ENCODE measurements around the gene BTG4. TPM values are rescaled to one million over a fixed set of nuclear protein-coding genes. Genes with fewer than 3 reads are reported as not detected.

BTG4 gene
- total RNA-seq, 4 donors from 2014 or later = not detected

- H3K27ac ChIP-seq = no peak overlapping the region
- 76 to 83% methylated on average over 6 of the region's 6 CpGs for WGBS, 2 donors (ENCODE audit: low coverage in 1 of 2)
- ATAC-seq = no peak
- peaks cover 27% of the 10 kb centered on the region for H3K27me3 ChIP-seq
- no peak overlapping the region for H3K4me3 ChIP-seq
- H3K36me3 ChIP-seq = no peaks in the 10 kb centered on the region
- TF ChIP-seq POLR2A (IDR thresholded peaks at IDR 0.05) (no peak), EP300 (IDR thresholded peaks at IDR 0.05) (no peak), CTCF (IDR thresholded peaks at IDR 0.05) (no peak), POLR2AphosphoS5 (IDR thresholded peaks at IDR 0.05) (no peak)
- peaks cover 0 to 9% (median 4%) of the 10 kb centered on the region in 3 donors for H3K4me1 ChIP-seq
- H3K9me3 ChIP-seq = no peaks in the 10 kb centered on the region
Observed at GRCh38 chr11:111535281-111535680, 23.1 kb upstream of the BTG4 start.

- Histone ChIP-seq H3K4me3 (no peak overlapping the region), H3K36me3 (no peaks in the 10 kb centered on the region), H3K27me3 (peaks cover 12% of the 10 kb centered on the region), H3K27ac (no peak overlapping the region), H3K4me1 (no peaks in the 10 kb centered on the region), H3K9me3 (no peaks in the 10 kb centered on the region)
- TF ChIP-seq POLR2AphosphoS5 (IDR thresholded peaks at IDR 0.05) (no peak), EP300 (IDR thresholded peaks at IDR 0.05) (no peak), CTCF (IDR thresholded peaks at IDR 0.05) (no peak), POLR2A (IDR thresholded peaks at IDR 0.05) (no peak)
- ATAC-seq = no peak
- WGBS, 2 donors (ENCODE audit: low coverage in 1 of 2) = 84 to 93% methylated on average over 3 to 5 of the region's 5 CpGs
Observed at GRCh38 chr11:111532365-111532709, 20.2 kb upstream of the BTG4 start.

GRCh38 chr11:111531687-111532364, 19.6 kb upstream of the BTG4 start:
- no peak overlapping the region for H3K27ac ChIP-seq
- no peak for ATAC-seq
- TF ChIP-seq POLR2A (IDR thresholded peaks at IDR 0.05) (no peak), EP300 (IDR thresholded peaks at IDR 0.05) (no peak), POLR2AphosphoS5 (IDR thresholded peaks at IDR 0.05) (no peak), CTCF (IDR thresholded peaks at IDR 0.05) (no peak)
- peaks cover 12% of the 10 kb centered on the region for H3K27me3 ChIP-seq
- H3K9me3 ChIP-seq = no peaks in the 10 kb centered on the region
- H3K4me1 ChIP-seq = no peaks in the 10 kb centered on the region
- H3K36me3 ChIP-seq = no peaks in the 10 kb centered on the region
- no peak overlapping the region for H3K4me3 ChIP-seq
- 62 to 68% methylated on average over 8 of the region's 9 CpGs for WGBS, 2 donors (ENCODE audit: low coverage in 1 of 2)

- no peak overlapping the region for H3K4me3 ChIP-seq
- peaks cover 12% of the 10 kb centered on the region for H3K27me3 ChIP-seq
- ATAC-seq = no peak
- H3K27ac ChIP-seq = no peak overlapping the region
- TF ChIP-seq EP300 (IDR thresholded peaks at IDR 0.05) (no peak), POLR2A (IDR thresholded peaks at IDR 0.05) (no peak), POLR2AphosphoS5 (IDR thresholded peaks at IDR 0.05) (no peak), CTCF (IDR thresholded peaks at IDR 0.05) (no peak)
- H3K9me3 ChIP-seq = no peaks in the 10 kb centered on the region
- no peaks in the 10 kb centered on the region for H3K4me1 ChIP-seq
- H3K36me3 ChIP-seq = no peaks in the 10 kb centered on the region
Observed at GRCh38 chr11:111531136-111531535, 18.9 kb upstream of the BTG4 start.

- H3K36me3 ChIP-seq = no peaks in the 10 kb centered on the region
- TF ChIP-seq EP300 (IDR thresholded peaks at IDR 0.05) (no peak), POLR2A (IDR thresholded peaks at IDR 0.05) (no peak), CTCF (IDR thresholded peaks at IDR 0.05) (no peak), POLR2AphosphoS5 (IDR thresholded peaks at IDR 0.05) (no peak)
- no peak overlapping the region for H3K27ac ChIP-seq
- no peak for ATAC-seq
- H3K4me1 ChIP-seq = no peaks in the 10 kb centered on the region
- 68 to 76% methylated on average over 2 to 3 of the region's 3 CpGs for WGBS, 2 donors (ENCODE audit: low coverage in 1 of 2)
- no peak overlapping the region for H3K4me3 ChIP-seq
- peaks cover 4% of the 10 kb centered on the region for H3K27me3 ChIP-seq
- no peaks in the 10 kb centered on the region for H3K9me3 ChIP-seq
Observed at GRCh38 chr11:111530091-111530490, 17.9 kb upstream of the BTG4 start.

Measured in gastroesophageal sphincter (tissue), 4 donors.